SK-N-SH (cell line): ENCODE results near the gene UBE2N.
"Not testable (repeated sequence)": the region's sequence is repeated elsewhere in the genome, so short reads cannot be mapped to it uniquely, and the experiment has no call there.

Source experiments
- EP300 ChIP-seq, 2 experiments: IDR thresholded peaks; 2 replicates each; pipeline versions ENCODE4 v1.4.0 to v1.6.1; 2012; ENCODE audit warnings: borderline replicate concordance in 1 of 2, low read depth in 1 of 2, low read length in 1 of 2
- EZH2phosphoT487 ChIP-seq: fragments of 200-600 bp; sonication (generic); IDR thresholded peaks from 2 replicates; pipeline ENCODE4 v1.6.1; 2017; ENCODE audit warnings: low read depth, mixed run types, mild to moderate bottlenecking, antibody characterized with exemption, moderate library complexity, borderline replicate concordance
- FOSL2 ChIP-seq: IDR thresholded peaks from 2 replicates; pipeline ENCODE4 v1.4.0; 2012; ENCODE audit warnings: low read depth, mild to moderate bottlenecking, moderate library complexity, borderline replicate concordance
- FOXM1 ChIP-seq: IDR thresholded peaks from 2 replicates; pipeline ENCODE4 v1.4.0; 2012; ENCODE audit warnings: low read depth, mild to moderate bottlenecking
- POLR2AphosphoS5 ChIP-seq: IDR thresholded peaks from 2 replicates; pipeline ENCODE4 v1.6.1; 2012; ENCODE audit warnings: low read depth, low read length
- RAD21 ChIP-seq: IDR thresholded peaks from 2 replicates; pipeline ENCODE4 v1.6.1; 2012; ENCODE audit warnings: mild to moderate bottlenecking, low read length
- RCOR1 ChIP-seq: fragments of 150-350 bp; IDR thresholded peaks from 2 replicates; pipeline ENCODE4 v1.6.1; 2017; ENCODE audit warnings: antibody characterized with exemption, low read length
- TF ChIP-seq, protein P1 (sequence below): fragments of 200-600 bp; sonication (generic); IDR thresholded peaks from 2 replicates; pipeline ENCODE4 v1.6.1; 2017; ENCODE audit warnings: antibody characterized with exemption, mild to moderate bottlenecking, moderate library complexity
- TF ChIP-seq, protein P2 (sequence below): IDR thresholded peaks from 2 replicates; pipeline ENCODE4 v1.4.0; 2012; ENCODE audit warnings: low read depth, borderline replicate concordance
- TF ChIP-seq, protein P3 (sequence below): fragments of 150-350 bp; IDR thresholded peaks from 2 replicates; pipeline ENCODE4 v1.6.1; 2017; ENCODE audit warnings: antibody characterized with exemption, low read length, low read depth, borderline replicate concordance
- TF ChIP-seq, protein P4 (sequence below): IDR thresholded peaks from 2 replicates; pipeline ENCODE4 v1.6.1; 2012; ENCODE audit warnings: mild to moderate bottlenecking, low read depth, low read length, moderate library complexity

DNA sequence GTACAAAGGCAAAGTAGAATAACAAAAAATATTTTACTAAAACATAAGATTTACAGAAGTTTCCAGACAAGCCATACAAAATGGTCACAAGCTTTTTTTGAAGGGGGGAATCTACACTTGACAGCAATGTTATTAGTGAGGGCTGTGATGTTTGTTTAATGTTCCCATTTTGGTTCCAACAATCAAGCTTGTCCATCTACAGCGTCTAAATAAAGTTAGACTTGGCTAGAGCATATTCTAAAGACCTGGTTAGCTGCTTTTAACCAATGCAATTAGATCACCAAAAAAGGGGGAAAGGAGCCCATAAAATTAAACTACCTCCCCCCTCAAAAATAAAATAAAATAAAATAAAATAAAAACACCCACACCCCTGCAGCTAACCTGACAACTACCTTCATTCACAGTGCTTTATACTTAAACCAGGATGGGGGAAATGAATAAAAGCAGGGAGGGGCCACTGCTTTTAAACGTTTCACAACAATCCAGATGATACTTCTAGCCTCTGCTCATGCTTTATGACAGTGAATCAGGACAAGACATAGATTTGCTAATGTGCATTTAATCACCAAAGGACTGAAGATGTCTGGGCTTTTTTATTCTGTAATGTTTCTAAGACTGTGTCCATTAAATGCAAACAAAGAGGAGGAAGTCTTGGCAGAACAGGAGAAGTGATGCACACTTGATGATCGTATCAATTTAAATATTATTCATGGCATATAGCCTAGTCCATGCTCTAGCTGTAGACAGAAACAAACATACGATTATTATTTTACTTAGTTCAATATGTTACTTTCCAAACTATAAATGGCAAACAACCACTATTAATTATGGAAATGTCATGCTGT, 32.2 kb downstream of the UBE2N start:
- TF ChIP-seq, protein P1, sequence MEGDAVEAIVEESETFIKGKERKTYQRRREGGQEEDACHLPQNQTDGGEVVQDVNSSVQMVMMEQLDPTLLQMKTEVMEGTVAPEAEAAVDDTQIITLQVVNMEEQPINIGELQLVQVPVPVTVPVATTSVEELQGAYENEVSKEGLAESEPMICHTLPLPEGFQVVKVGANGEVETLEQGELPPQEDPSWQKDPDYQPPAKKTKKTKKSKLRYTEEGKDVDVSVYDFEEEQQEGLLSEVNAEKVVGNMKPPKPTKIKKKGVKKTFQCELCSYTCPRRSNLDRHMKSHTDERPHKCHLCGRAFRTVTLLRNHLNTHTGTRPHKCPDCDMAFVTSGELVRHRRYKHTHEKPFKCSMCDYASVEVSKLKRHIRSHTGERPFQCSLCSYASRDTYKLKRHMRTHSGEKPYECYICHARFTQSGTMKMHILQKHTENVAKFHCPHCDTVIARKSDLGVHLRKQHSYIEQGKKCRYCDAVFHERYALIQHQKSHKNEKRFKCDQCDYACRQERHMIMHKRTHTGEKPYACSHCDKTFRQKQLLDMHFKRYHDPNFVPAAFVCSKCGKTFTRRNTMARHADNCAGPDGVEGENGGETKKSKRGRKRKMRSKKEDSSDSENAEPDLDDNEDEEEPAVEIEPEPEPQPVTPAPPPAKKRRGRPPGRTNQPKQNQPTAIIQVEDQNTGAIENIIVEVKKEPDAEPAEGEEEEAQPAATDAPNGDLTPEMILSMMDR = not testable (repeated sequence)
- TF ChIP-seq, protein P2, sequence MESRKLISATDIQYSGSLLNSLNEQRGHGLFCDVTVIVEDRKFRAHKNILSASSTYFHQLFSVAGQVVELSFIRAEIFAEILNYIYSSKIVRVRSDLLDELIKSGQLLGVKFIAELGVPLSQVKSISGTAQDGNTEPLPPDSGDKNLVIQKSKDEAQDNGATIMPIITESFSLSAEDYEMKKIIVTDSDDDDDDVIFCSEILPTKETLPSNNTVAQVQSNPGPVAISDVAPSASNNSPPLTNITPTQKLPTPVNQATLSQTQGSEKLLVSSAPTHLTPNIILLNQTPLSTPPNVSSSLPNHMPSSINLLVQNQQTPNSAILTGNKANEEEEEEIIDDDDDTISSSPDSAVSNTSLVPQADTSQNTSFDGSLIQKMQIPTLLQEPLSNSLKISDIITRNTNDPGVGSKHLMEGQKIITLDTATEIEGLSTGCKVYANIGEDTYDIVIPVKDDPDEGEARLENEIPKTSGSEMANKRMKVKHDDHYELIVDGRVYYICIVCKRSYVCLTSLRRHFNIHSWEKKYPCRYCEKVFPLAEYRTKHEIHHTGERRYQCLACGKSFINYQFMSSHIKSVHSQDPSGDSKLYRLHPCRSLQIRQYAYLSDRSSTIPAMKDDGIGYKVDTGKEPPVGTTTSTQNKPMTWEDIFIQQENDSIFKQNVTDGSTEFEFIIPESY = not testable (repeated sequence)
- TF ChIP-seq, protein P3, sequence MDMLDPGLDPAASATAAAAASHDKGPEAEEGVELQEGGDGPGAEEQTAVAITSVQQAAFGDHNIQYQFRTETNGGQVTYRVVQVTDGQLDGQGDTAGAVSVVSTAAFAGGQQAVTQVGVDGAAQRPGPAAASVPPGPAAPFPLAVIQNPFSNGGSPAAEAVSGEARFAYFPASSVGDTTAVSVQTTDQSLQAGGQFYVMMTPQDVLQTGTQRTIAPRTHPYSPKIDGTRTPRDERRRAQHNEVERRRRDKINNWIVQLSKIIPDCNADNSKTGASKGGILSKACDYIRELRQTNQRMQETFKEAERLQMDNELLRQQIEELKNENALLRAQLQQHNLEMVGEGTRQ = not testable (repeated sequence)
- not testable (repeated sequence) for TF ChIP-seq FOXM1; POLR2AphosphoS5; FOSL2; EZH2phosphoT487; RAD21; RCOR1; EP300 (IDR thresholded peaks at IDR 0.05; ENCODE audit: borderline replicate concordance in 1 of 2, low read depth in 1 of 2, low read length in 1 of 2)
- TF ChIP-seq, protein P4, sequence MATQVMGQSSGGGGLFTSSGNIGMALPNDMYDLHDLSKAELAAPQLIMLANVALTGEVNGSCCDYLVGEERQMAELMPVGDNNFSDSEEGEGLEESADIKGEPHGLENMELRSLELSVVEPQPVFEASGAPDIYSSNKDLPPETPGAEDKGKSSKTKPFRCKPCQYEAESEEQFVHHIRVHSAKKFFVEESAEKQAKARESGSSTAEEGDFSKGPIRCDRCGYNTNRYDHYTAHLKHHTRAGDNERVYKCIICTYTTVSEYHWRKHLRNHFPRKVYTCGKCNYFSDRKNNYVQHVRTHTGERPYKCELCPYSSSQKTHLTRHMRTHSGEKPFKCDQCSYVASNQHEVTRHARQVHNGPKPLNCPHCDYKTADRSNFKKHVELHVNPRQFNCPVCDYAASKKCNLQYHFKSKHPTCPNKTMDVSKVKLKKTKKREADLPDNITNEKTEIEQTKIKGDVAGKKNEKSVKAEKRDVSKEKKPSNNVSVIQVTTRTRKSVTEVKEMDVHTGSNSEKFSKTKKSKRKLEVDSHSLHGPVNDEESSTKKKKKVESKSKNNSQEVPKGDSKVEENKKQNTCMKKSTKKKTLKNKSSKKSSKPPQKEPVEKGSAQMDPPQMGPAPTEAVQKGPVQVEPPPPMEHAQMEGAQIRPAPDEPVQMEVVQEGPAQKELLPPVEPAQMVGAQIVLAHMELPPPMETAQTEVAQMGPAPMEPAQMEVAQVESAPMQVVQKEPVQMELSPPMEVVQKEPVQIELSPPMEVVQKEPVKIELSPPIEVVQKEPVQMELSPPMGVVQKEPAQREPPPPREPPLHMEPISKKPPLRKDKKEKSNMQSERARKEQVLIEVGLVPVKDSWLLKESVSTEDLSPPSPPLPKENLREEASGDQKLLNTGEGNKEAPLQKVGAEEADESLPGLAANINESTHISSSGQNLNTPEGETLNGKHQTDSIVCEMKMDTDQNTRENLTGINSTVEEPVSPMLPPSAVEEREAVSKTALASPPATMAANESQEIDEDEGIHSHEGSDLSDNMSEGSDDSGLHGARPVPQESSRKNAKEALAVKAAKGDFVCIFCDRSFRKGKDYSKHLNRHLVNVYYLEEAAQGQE = not testable (repeated sequence)
